ENCODE results near the gene PLXNA2. TPM values are rescaled to one million over a fixed set of nuclear protein-coding genes. Genes with fewer than 3 reads are reported as not detected.

PLXNA2 gene
- total and polyA plus RNA-seq, 2 of the 8 experiments (the other 6 are each of a cell fraction or from before 2014, with no cell fraction given): 0.33 to 1.5 TPM

DNA sequence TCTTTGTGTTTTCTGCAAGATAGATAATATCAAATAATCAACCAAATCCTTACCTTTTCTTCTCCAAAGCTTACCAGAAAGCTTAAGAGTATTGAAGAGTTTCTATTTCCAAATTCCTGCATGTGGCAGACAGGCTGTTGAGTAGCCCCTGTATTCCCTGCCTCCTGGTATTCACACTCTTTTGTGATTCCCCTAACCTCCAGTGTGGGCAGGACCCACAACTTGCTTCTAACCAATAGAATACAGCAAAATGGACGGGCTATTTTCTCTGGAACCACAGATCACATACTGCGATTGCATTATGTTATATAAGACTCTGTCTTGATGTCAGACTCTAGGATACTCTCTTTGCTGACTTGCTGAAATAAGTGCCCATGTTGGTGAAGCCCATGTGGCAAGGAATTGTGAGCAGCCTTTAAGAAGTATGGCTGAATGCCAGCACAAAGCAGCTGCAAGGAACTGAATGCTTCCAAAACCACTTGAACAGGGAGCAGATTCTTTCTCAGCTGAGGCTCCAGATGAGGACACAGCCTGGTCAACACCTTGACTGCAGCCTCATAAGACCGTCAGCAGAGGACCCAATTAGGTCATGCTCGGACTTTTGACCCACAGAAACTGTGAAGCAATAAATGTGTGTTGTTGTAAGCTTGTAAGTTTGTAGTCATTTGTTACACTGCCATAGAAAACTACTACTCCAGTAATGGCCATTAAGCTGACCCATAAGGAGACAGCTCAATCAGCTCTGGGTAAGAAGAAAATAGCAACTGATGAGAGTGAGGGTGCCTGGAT, 47.9 kb upstream of the PLXNA2 start:
- Histone ChIP-seq H4K91ac (replicated peaks; ENCODE audit: insufficient read length, low read length) (no peak overlapping the region), H3K23me2 (ENCODE audit: low read depth, low read length) (no peaks in the 10 kb centered on the region), H2BK12ac (ENCODE audit: low read depth, low read length) (no peak overlapping the region; the same call in 1 of the 2 replicates), H3K79me1 (ENCODE audit: low read depth, low read length) (no peaks in the 10 kb centered on the region), H3K79me2 (ENCODE audit: control insufficient read depth in 1 of 2, insufficient read depth in 2 of 2, low read length in 2 of 2) (no peaks in the 10 kb centered on the region), H3K18ac (ENCODE audit: extremely low read depth, low read length) (no peak overlapping the region), H3K9ac (replicated peaks in 1 of 4; ENCODE audit: extremely low read depth in 1 of 4, low read depth in 3 of 4, low read length in 3 of 4) (no peak overlapping the region), H3K9me3 (ENCODE audit: insufficient read depth in 2 of 2, low read depth in 1 of 2, low read length in 1 of 2) (no peaks in the 10 kb centered on the region), H4K20me1 (replicated peaks in 1 of 2; ENCODE audit: control insufficient read depth in 1 of 2, insufficient read depth in 2 of 2, low read length in 2 of 2) (no peaks in the 10 kb centered on the region), H2BK20ac (ENCODE audit: low read length) (no peak overlapping the region), H3K4ac (replicated peaks; ENCODE audit: insufficient read length, low read depth, low read length) (no peak overlapping the region), H3K23ac (ENCODE audit: insufficient read length) (no peak overlapping the region), H3K27me3 (replicated peaks in 1 of 4; ENCODE audit: control insufficient read depth in 3 of 4, extremely low read depth in 1 of 4, insufficient read depth in 3 of 4, low read length in 3 of 4) (no peaks in the 10 kb centered on the region), H4K5ac (ENCODE audit: insufficient read length, low read depth, low read length) (no peak overlapping the region), H3K4me2 (ENCODE audit: insufficient read depth in 1 of 2, low read depth in 2 of 2, low read length in 2 of 2) (no peak overlapping the region), H2BK120ac (replicated peaks; ENCODE audit: low read depth, low read length) (no peak overlapping the region), H3K4me3 (ENCODE audit: extremely low read depth in 1 of 4, insufficient read depth in 2 of 4, low read depth in 3 of 4, low read length in 4 of 4) (no peak overlapping the region), H3K4me1 (replicated peaks in 1 of 4; ENCODE audit: control insufficient read depth in 3 of 4, insufficient read depth in 4 of 4, low read length in 3 of 4) (peaks cover 0 to 2% (median 0%) of the 10 kb centered on the region in 4 experiments; a peak in 2 of 7 replicates), H4K8ac (ENCODE audit: extremely low read depth, insufficient read depth, low read length) (no peak overlapping the region), H3K27ac (ENCODE audit: low read depth, low read length) (no peak overlapping the region), H2BK5ac (ENCODE audit: low read depth, low read length) (no peak overlapping the region), H3K56ac (replicated peaks; ENCODE audit: insufficient read length, low read depth, low read length) (no peak overlapping the region), H2BK15ac (ENCODE audit: low read length) (no peak overlapping the region), H2AK5ac (ENCODE audit: low read depth, low read length) (no peak overlapping the region), H3K14ac (ENCODE audit: insufficient read length) (no peak overlapping the region), H2AFZ (ENCODE audit: low read length) (peak overlapping the region; percentile 63; the same call in 1 of the 2 replicates), H3K36me3 (ENCODE audit: control insufficient read depth in 2 of 4, insufficient read depth in 4 of 4, low read length in 3 of 4) (no peaks in the 10 kb centered on the region; a peak in 1 of 8 replicates)
- no peak for FAIRE-seq
- CTCF ChIA-PET (ENCODE audit: partially characterized antibody): interaction anchor here (1.3 to 4.2 kb wide), 2 partner anchors 13 to 39 kb away, joined by 4 to 13 read pairs; no protein-coding TSS in a partner anchor
- DNase-seq (ENCODE audit: low read depth in 1 of 2, low spot score in 2 of 2): no peak
- no peak for TF ChIP-seq ZNF274 (IDR thresholded peaks at IDR 0.05; ENCODE audit: borderline replicate concordance, extremely low read depth, low read length)
- no peak for TF ChIP-seq RNF2 (IDR thresholded peaks at IDR 0.05; ENCODE audit: borderline replicate concordance, low read depth, low read length, missing control alignments, poor library complexity, severe bottlenecking)
- no peak for TF ChIP-seq RBBP5 (IDR thresholded peaks at IDR 0.05; ENCODE audit: borderline replicate concordance, low read depth, low read length)
- no peak for TF ChIP-seq TAF7 (optimal IDR thresholded peaks at IDR 0.05; ENCODE audit: borderline replicate concordance, low read depth, low read length)
- TF ChIP-seq, protein P1, sequence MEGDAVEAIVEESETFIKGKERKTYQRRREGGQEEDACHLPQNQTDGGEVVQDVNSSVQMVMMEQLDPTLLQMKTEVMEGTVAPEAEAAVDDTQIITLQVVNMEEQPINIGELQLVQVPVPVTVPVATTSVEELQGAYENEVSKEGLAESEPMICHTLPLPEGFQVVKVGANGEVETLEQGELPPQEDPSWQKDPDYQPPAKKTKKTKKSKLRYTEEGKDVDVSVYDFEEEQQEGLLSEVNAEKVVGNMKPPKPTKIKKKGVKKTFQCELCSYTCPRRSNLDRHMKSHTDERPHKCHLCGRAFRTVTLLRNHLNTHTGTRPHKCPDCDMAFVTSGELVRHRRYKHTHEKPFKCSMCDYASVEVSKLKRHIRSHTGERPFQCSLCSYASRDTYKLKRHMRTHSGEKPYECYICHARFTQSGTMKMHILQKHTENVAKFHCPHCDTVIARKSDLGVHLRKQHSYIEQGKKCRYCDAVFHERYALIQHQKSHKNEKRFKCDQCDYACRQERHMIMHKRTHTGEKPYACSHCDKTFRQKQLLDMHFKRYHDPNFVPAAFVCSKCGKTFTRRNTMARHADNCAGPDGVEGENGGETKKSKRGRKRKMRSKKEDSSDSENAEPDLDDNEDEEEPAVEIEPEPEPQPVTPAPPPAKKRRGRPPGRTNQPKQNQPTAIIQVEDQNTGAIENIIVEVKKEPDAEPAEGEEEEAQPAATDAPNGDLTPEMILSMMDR (IDR thresholded peaks at IDR 0.05; ENCODE audit: control extremely low read depth in 1 of 3, insufficient read depth in 1 of 3, low read depth in 1 of 3, low read length in 3 of 3): no peak
- no peak for TF ChIP-seq KDM5A (IDR thresholded peaks at IDR 0.05; ENCODE audit: low read length)
- TF ChIP-seq, protein P2, sequence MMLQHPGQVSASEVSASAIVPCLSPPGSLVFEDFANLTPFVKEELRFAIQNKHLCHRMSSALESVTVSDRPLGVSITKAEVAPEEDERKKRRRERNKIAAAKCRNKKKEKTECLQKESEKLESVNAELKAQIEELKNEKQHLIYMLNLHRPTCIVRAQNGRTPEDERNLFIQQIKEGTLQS (IDR thresholded peaks at IDR 0.05; ENCODE audit: insufficient read depth, low read depth, low read length): no peak
- POLR2A ChIA-PET (ENCODE audit: partially characterized antibody): no interaction called here
- 86% methylated on average over 4 of the region's 4 CpGs; no CpG with 5 or more reads in 1 of the 2 experiments for WGBS, 2 experiments (ENCODE audit: extremely low coverage in 1 of 2, insufficient coverage in 1 of 2, insufficient read length in 1 of 2, insufficient replicate concordance in 2 of 2, low coverage in 1 of 2, low lambda C conversion rate in 2 of 2, missing lambda C conversion rate in 1 of 2)
